SK-N-MC (cell line): ENCODE measurements around the gene MON2.

ENCODE experiments used
- EZH2 ChIP-seq: fragments of 200-600 bp; sonication (generic); IDR thresholded peaks from one replicate; pipeline ENCODE4 v1.6.1; 2017; ENCODE audit warnings: antibody characterized with exemption
- FOXP2 ChIP-seq: optimal IDR thresholded peaks from 2 replicates; pipeline ENCODE3; 2011; ENCODE audit warnings: mild to moderate bottlenecking, moderate library complexity; ENCODE audit not compliant: insufficient read depth; ENCODE audit errors: extremely low read length, control extremely low read depth
- POLR2AphosphoS5 ChIP-seq: IDR thresholded peaks from 2 replicates; pipeline ENCODE4 v1.6.1; 2012; ENCODE audit warnings: mild to moderate bottlenecking, low read depth, low read length, borderline replicate concordance

GRCh38 chr12:62643486-62643885 lies 176.9 kb downstream of the MON2 start:
- TF ChIP-seq POLR2AphosphoS5 (no peak), EZH2 (no peak), FOXP2 (no peak)
